Measurements from ENCODE around the gene MYO9A.
"Not testable (repeated sequence)": the region's sequence is repeated elsewhere in the genome, so short reads cannot be mapped to it uniquely, and the experiment has no call there.

Gene MYO9A

DNA sequence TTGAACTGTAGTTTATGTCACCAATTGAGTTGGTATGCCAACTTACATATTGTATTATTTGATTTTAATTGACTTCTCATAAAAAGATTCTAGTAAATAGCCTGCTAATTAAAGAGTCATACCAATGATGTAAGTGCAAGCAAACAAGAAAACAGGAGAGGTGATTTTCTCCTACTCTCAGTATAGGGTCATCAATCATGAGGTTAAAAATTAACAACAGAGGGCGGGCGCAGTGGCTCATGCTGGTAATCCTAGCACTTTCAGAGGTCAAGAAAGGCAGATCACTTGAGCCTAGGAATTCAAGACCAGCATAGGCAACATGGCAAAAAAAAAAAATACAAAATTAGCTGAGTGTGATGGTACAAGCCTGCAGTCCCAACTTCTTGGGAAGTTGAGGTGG, 108.7 kb downstream of the MYO9A start:
- no peak overlapping the region for H3K4me3 ChIP-seq (ENCODE audit: low read depth in 1 of 2, low read length in 2 of 2)
- no peaks in the 10 kb centered on the region for H3K9me3 ChIP-seq (ENCODE audit: insufficient read depth, low read length, severe bottlenecking)
- H3K36me3 ChIP-seq (ENCODE audit: insufficient read depth, low read length), result peaks cover 14% of the 10 kb centered on the region; the same call in 1 of the 2 replicates
- no peak overlapping the region for H3K9ac ChIP-seq (ENCODE audit: low read depth, low read length)
- no peak overlapping the region for H3K27ac ChIP-seq (ENCODE audit: low read length)
- H3K4me1 ChIP-seq (ENCODE audit: insufficient read depth, low read length), result no peaks in the 10 kb centered on the region
- H3K27me3 ChIP-seq (ENCODE audit: insufficient read depth, low read length, poor library complexity), result no peaks in the 10 kb centered on the region
- ATAC-seq (ENCODE audit: insufficient read depth, low read depth), result no peak
- TF ChIP-seq EZH2 (IDR thresholded peaks at IDR 0.05; ENCODE audit: borderline replicate concordance, low read depth, low read length, severe bottlenecking) (no peak), CTCF (IDR thresholded peaks at IDR 0.05; ENCODE audit: borderline replicate concordance, extremely low read depth, low read length, poor library complexity, severe bottlenecking) (no peak)
- no peak overlapping the region for H2AFZ ChIP-seq (ENCODE audit: low read depth, low read length)
- H4K20me1 ChIP-seq (ENCODE audit: insufficient read depth, low read length), result no peaks in the 10 kb centered on the region
- DNase-seq, result no peak
- no peak overlapping the region for H3K4me2 ChIP-seq (ENCODE audit: insufficient read depth, low read length)
- H3K79me2 ChIP-seq (ENCODE audit: insufficient read depth, low read length), result no peaks in the 10 kb centered on the region

DNA sequence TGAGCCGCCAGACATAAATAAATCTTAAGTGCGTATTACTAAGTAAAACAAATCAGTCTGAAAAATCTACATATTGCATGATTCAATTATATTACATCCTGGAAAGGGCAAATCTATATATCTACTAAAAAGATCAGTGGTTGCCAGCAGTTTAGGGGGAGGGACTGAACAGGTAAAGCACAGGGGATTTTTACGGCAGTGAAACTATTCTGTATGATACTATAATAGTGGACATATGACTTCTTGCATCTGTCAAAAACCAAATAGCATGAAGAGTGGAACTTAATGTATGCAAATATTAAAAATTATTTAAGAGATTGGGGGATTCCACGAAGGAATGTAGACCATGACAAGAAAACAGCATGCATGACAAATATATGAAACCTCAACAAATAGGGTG, 111.6 kb downstream of the MYO9A start:
- no peak overlapping the region for H3K4me2 ChIP-seq (ENCODE audit: insufficient read depth, low read length)
- H3K4me3 ChIP-seq (ENCODE audit: low read depth in 1 of 2, low read length in 2 of 2), result no peak overlapping the region

DNA sequence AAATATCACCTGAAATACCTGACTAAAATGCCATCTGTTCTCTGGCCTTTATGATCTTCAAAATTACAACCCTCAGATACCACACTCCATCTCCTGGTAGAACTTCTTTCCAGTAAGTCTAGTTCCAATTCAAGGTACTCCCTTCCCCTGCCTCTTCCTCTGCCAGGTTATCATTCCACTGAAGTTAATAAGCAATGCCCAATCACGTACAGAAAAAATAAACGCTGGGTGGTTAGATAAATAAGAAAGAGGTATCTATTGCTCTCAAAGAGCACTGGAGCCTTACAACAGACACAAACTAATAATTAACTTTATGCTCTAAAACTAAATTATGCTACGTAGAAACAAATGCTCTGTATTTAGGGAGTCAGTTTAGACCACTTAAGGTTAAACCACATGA, 112.5 kb downstream of the MYO9A start:
- H3K4me2 ChIP-seq (ENCODE audit: insufficient read depth, low read length), result no peak overlapping the region
- no peak overlapping the region for H3K27ac ChIP-seq (ENCODE audit: low read length)
- ATAC-seq (ENCODE audit: insufficient read depth, low read depth) (no peak), DNase-seq (no peak)
- H4K20me1 ChIP-seq (ENCODE audit: insufficient read depth, low read length), result no peaks in the 10 kb centered on the region
- no peaks in the 10 kb centered on the region for H3K27me3 ChIP-seq (ENCODE audit: insufficient read depth, low read length, poor library complexity)
- peaks cover 14% of the 10 kb centered on the region; the same call in 1 of the 2 replicates for H3K36me3 ChIP-seq (ENCODE audit: insufficient read depth, low read length)
- H3K79me2 ChIP-seq (ENCODE audit: insufficient read depth, low read length), result no peaks in the 10 kb centered on the region
- H2AFZ ChIP-seq (ENCODE audit: low read depth, low read length), result no peak overlapping the region
- no peaks in the 10 kb centered on the region for H3K9me3 ChIP-seq (ENCODE audit: insufficient read depth, low read length, severe bottlenecking)
- TF ChIP-seq EZH2 (IDR thresholded peaks at IDR 0.05; ENCODE audit: borderline replicate concordance, low read depth, low read length, severe bottlenecking) (no peak), CTCF (IDR thresholded peaks at IDR 0.05; ENCODE audit: borderline replicate concordance, extremely low read depth, low read length, poor library complexity, severe bottlenecking) (no peak)
- no peaks in the 10 kb centered on the region for H3K4me1 ChIP-seq (ENCODE audit: insufficient read depth, low read length)
- H3K9ac ChIP-seq (ENCODE audit: low read depth, low read length), result no peak overlapping the region
- no peak overlapping the region for H3K4me3 ChIP-seq (ENCODE audit: low read depth in 1 of 2, low read length in 2 of 2)

More for the DNA sequence above, 111.6 kb downstream of the MYO9A start:
- Histone ChIP-seq H3K36me3 (ENCODE audit: insufficient read depth, low read length) (peaks cover 14% of the 10 kb centered on the region; the same call in 1 of the 2 replicates), H2AFZ (ENCODE audit: low read depth, low read length) (no peak overlapping the region), H3K9me3 (ENCODE audit: insufficient read depth, low read length, severe bottlenecking) (no peaks in the 10 kb centered on the region), H3K27ac (ENCODE audit: low read length) (no peak overlapping the region), H3K79me2 (ENCODE audit: insufficient read depth, low read length) (no peaks in the 10 kb centered on the region), H3K4me1 (ENCODE audit: insufficient read depth, low read length) (no peaks in the 10 kb centered on the region), H3K27me3 (ENCODE audit: insufficient read depth, low read length, poor library complexity) (no peaks in the 10 kb centered on the region), H4K20me1 (ENCODE audit: insufficient read depth, low read length) (no peaks in the 10 kb centered on the region), H3K9ac (ENCODE audit: low read depth, low read length) (no peak overlapping the region)
- ATAC-seq (ENCODE audit: insufficient read depth, low read depth) (no peak), DNase-seq (no peak)
- no peak for TF ChIP-seq EZH2 (IDR thresholded peaks at IDR 0.05; ENCODE audit: borderline replicate concordance, low read depth, low read length, severe bottlenecking)
- no peak for TF ChIP-seq CTCF (IDR thresholded peaks at IDR 0.05; ENCODE audit: borderline replicate concordance, extremely low read depth, low read length, poor library complexity, severe bottlenecking)

GRCh38 chr15:71999807-72000206, 118.1 kb downstream of the MYO9A start:
- no peak for DNase-seq
- TF ChIP-seq CTCF (IDR thresholded peaks at IDR 0.05; ENCODE audit: borderline replicate concordance, extremely low read depth, low read length, poor library complexity, severe bottlenecking) (no peak), EZH2 (IDR thresholded peaks at IDR 0.05; ENCODE audit: borderline replicate concordance, low read depth, low read length, severe bottlenecking) (no peak)
- Histone ChIP-seq H3K9ac (ENCODE audit: low read depth, low read length) (no peak overlapping the region), H3K27me3 (ENCODE audit: insufficient read depth, low read length, poor library complexity) (no peaks in the 10 kb centered on the region), H2AFZ (ENCODE audit: low read depth, low read length) (no peak overlapping the region), H3K36me3 (ENCODE audit: insufficient read depth, low read length) (no peaks in the 10 kb centered on the region; the same call in 1 of the 2 replicates), H4K20me1 (ENCODE audit: insufficient read depth, low read length) (no peaks in the 10 kb centered on the region), H3K27ac (ENCODE audit: low read length) (no peak overlapping the region), H3K4me1 (ENCODE audit: insufficient read depth, low read length) (no peaks in the 10 kb centered on the region), H3K9me3 (ENCODE audit: insufficient read depth, low read length, severe bottlenecking) (no peaks in the 10 kb centered on the region), H3K4me2 (ENCODE audit: insufficient read depth, low read length) (no peak overlapping the region; the same call in 1 of the 2 replicates), H3K4me3 (ENCODE audit: low read depth in 1 of 2, low read length in 2 of 2) (no peak overlapping the region), H3K79me2 (ENCODE audit: insufficient read depth, low read length) (no peaks in the 10 kb centered on the region)
- ATAC-seq (ENCODE audit: insufficient read depth, low read depth), result no peak

GRCh38 chr15:71998717-71999116, 119.2 kb downstream of the MYO9A start:
- DNase-seq; H3K4me3 ChIP-seq (ENCODE audit: low read depth in 1 of 2, low read length in 2 of 2); ATAC-seq (ENCODE audit: insufficient read depth, low read depth); H3K27me3 ChIP-seq (ENCODE audit: insufficient read depth, low read length, poor library complexity); H3K79me2 ChIP-seq (ENCODE audit: insufficient read depth, low read length); H3K4me1 ChIP-seq (ENCODE audit: insufficient read depth, low read length); H4K20me1 ChIP-seq (ENCODE audit: insufficient read depth, low read length); H3K4me2 ChIP-seq (ENCODE audit: insufficient read depth, low read length); H3K9me3 ChIP-seq (ENCODE audit: insufficient read depth, low read length, severe bottlenecking); H2AFZ ChIP-seq (ENCODE audit: low read depth, low read length); H3K27ac ChIP-seq (ENCODE audit: low read length); H3K9ac ChIP-seq (ENCODE audit: low read depth, low read length); H3K36me3 ChIP-seq (ENCODE audit: insufficient read depth, low read length): not testable (repeated sequence)
